H9 (cell line): ENCODE results near the gene DNAJC1. TPM values are rescaled to one million over a fixed set of nuclear protein-coding genes. Genes with fewer than 3 reads are reported as not detected.

Experiments used
- DNase-seq: peaks from one replicate; pipeline ENCODE4 v3.0.0-alpha.2; 2017
- H2AFZ ChIP-seq: one replicate; pipeline ENCODE4 v1.6.1; 2013; ENCODE audit warnings: mild to moderate bottlenecking, low read length, control low read depth, moderate library complexity
- H2AK5ac ChIP-seq: 2 replicates; pipeline ENCODE4 v1.6.1; 2013; ENCODE audit warnings: low read length, control low read depth, mixed read lengths; ENCODE audit not compliant: insufficient read length
- H2BK120ac ChIP-seq: one replicate; pipeline ENCODE4 v1.6.1; 2013; ENCODE audit warnings: low read depth, mild to moderate bottlenecking, low read length, control low read depth, inconsistent platforms; ENCODE audit not compliant: poor library complexity, severe bottlenecking
- H2BK12ac ChIP-seq: 2 replicates; pipeline ENCODE4 v1.6.1; 2013; ENCODE audit warnings: low read length, control low read depth, mixed read lengths, low read depth; ENCODE audit not compliant: insufficient read length
- H2BK15ac ChIP-seq: 2 replicates; pipeline ENCODE4 v1.6.1; 2013; ENCODE audit warnings: low read depth, low read length, control low read depth
- H2BK20ac ChIP-seq: one replicate; pipeline ENCODE4 v1.6.1; 2013; ENCODE audit warnings: low read depth, mild to moderate bottlenecking, low read length, control low read depth, inconsistent platforms; ENCODE audit not compliant: poor library complexity, severe bottlenecking
- H2BK5ac ChIP-seq: 2 replicates; pipeline ENCODE4 v1.6.1; 2013; ENCODE audit warnings: low read length, control low read depth, mixed read lengths; ENCODE audit not compliant: insufficient read length
- H3K14ac ChIP-seq: 2 replicates; pipeline ENCODE4 v1.6.1; 2013; ENCODE audit warnings: low read length, control low read depth; ENCODE audit not compliant: insufficient read depth
- H3K18ac ChIP-seq: 2 replicates; pipeline ENCODE4 v1.6.1; 2013; ENCODE audit warnings: low read depth, mild to moderate bottlenecking, mixed read lengths, low read length, control low read depth; ENCODE audit not compliant: insufficient read length
- H3K23ac ChIP-seq: 2 replicates; pipeline ENCODE4 v1.6.1; 2013; ENCODE audit warnings: low read length, control low read depth, mixed read lengths, low read depth; ENCODE audit not compliant: insufficient read length
- H3K23me2 ChIP-seq: 2 replicates; pipeline ENCODE4 v1.6.1; 2013; ENCODE audit warnings: low read depth, mild to moderate bottlenecking, mixed read lengths, low read length, control low read depth; ENCODE audit not compliant: insufficient read length, poor library complexity, severe bottlenecking
- H3K27ac ChIP-seq: 2 replicates; pipeline ENCODE4 v1.5.1; 2013; ENCODE audit warnings: low read length, control low read depth, mixed read lengths, low read depth; ENCODE audit not compliant: insufficient read length
- H3K27me3 ChIP-seq: 2 replicates; pipeline ENCODE4 v1.6.1; 2013; ENCODE audit warnings: low read length, control low read depth, inconsistent platforms; ENCODE audit not compliant: insufficient read depth
- H3K4ac ChIP-seq: 2 replicates; pipeline ENCODE4 v1.6.1; 2013; ENCODE audit warnings: low read depth, mild to moderate bottlenecking, control low read depth, inconsistent platforms, low read length, moderate library complexity
- H3K4me1 ChIP-seq: 2 replicates; pipeline ENCODE4 v1.6.1; 2013; ENCODE audit warnings: low read length, control low read depth, inconsistent platforms; ENCODE audit not compliant: insufficient read depth
- H3K4me2 ChIP-seq: 2 replicates; pipeline ENCODE4 v1.6.1; 2013; ENCODE audit warnings: low read length, control low read depth, mixed read lengths; ENCODE audit not compliant: insufficient read length, insufficient read depth
- H3K56ac ChIP-seq: 2 replicates; pipeline ENCODE4 v1.6.1; 2013; ENCODE audit warnings: low read depth, mild to moderate bottlenecking, mixed read lengths, low read length, control low read depth; ENCODE audit not compliant: insufficient read length
- H3K79me1 ChIP-seq: 2 replicates; pipeline ENCODE4 v1.6.1; 2013; ENCODE audit warnings: low read depth, mild to moderate bottlenecking, moderate library complexity, low read length, control low read depth, inconsistent platforms; ENCODE audit not compliant: insufficient read depth, poor library complexity, severe bottlenecking
- H3K79me2 ChIP-seq: 2 replicates; pipeline ENCODE4 v1.6.1; 2013; ENCODE audit warnings: low read length, control low read depth, inconsistent platforms; ENCODE audit not compliant: insufficient read depth
- H3K9ac ChIP-seq: 2 replicates; pipeline ENCODE4 v1.6.1; 2013; ENCODE audit warnings: low read length, control low read depth, mixed read lengths; ENCODE audit not compliant: insufficient read length; ENCODE audit errors: extremely low read depth
- H3K9me3 ChIP-seq: one replicate; pipeline ENCODE4 v1.6.1; 2013; ENCODE audit warnings: low read depth, low read length, inconsistent platforms; ENCODE audit not compliant: control insufficient read depth
- H3T11ph ChIP-seq: one replicate; pipeline ENCODE4 v1.6.1; 2013; ENCODE audit warnings: mild to moderate bottlenecking, low read length, control low read depth, inconsistent platforms
- H4K20me1 ChIP-seq: one replicate; pipeline ENCODE4 v1.6.1; 2013; ENCODE audit not compliant: control insufficient read depth, insufficient read length, insufficient read depth
- H4K5ac ChIP-seq: 2 replicates; pipeline ENCODE4 v1.6.1; 2013; ENCODE audit warnings: low read depth, mild to moderate bottlenecking, mixed read lengths, low read length, control low read depth; ENCODE audit not compliant: insufficient read length
- H4K8ac ChIP-seq: replicated peaks from 2 replicates; pipeline ENCODE4 v1.6.1; 2013; ENCODE audit warnings: low read length, control low read depth, mixed read lengths, low read depth; ENCODE audit not compliant: insufficient read length
- H4K91ac ChIP-seq: 2 replicates; pipeline ENCODE4 v1.6.1; 2013; ENCODE audit warnings: low read depth, mild to moderate bottlenecking, moderate library complexity, mixed read lengths, low read length, control low read depth; ENCODE audit not compliant: insufficient read length
- H3K27ac Mint-ChIP-seq, 3 experiments: 2 replicates in 2 of 3; 3 replicates in 1 of 3; pipeline ENCODE4 v1.8.0; 2020 to 2021; ENCODE audit warnings: mixed read lengths in 3 of 3, mild to moderate bottlenecking in 1 of 3, moderate library complexity in 1 of 3
- H3K27me3 Mint-ChIP-seq: 2 replicates; pipeline ENCODE4 v1.8.0; 2021; ENCODE audit warnings: low read depth, mild to moderate bottlenecking, moderate library complexity, mixed read lengths
- H3K36me3 Mint-ChIP-seq, 3 experiments: 2 replicates in 2 of 3; 3 replicates in 1 of 3; pipeline ENCODE4 v1.8.0; 2020 to 2021; ENCODE audit warnings: low read depth in 3 of 3, mixed read lengths in 3 of 3; ENCODE audit not compliant: insufficient read depth in 1 of 3
- H3K4me1 Mint-ChIP-seq, 2 experiments: 2 replicates each; pipeline ENCODE4 v1.8.0; 2020; ENCODE audit warnings: mixed read lengths in 2 of 2
- H3K4me3 Mint-ChIP-seq, 2 experiments: 2 replicates in 1 of 2; 3 replicates in 1 of 2; pipeline ENCODE4 v1.8.0; 2020 to 2021; ENCODE audit warnings: mild to moderate bottlenecking in 2 of 2, mixed read lengths in 2 of 2, moderate library complexity in 1 of 2
- H3K9me3 Mint-ChIP-seq, 2 experiments: 2 replicates in 1 of 2; 3 replicates in 1 of 2; pipeline ENCODE4 v1.8.0; 2020; ENCODE audit warnings: mild to moderate bottlenecking in 2 of 2, mixed read lengths in 2 of 2, moderate library complexity in 1 of 2
- WGBS: extraction: QIAGEN DNeasy Blood & Tissue Kit; methylation state at CpG from one replicate; pipeline ENCODE4 v1.1.7; 2013; ENCODE audit warnings: missing lambda C conversion rate, low lambda C conversion rate, mixed read lengths; ENCODE audit not compliant: insufficient read length; ENCODE audit errors: extremely low coverage; 5-methylcytosine and 5-hydroxymethylcytosine counted together
- total RNA-seq: library from RNA; stranded (reverse); gene quantifications from 2 replicates; pipeline ENCODE4 v1.2.1, GENCODE V29; 2021
- TF ChIP-seq, protein P1 (sequence below): fragments of 200-600 bp; sonication (generic); conservative IDR thresholded peaks from 3 replicates; pipeline ENCODE4 v1.8.0; 2021; ENCODE audit warnings: antibody characterized with exemption, mild to moderate bottlenecking

The DNAJC1 gene
- total RNA-seq, 1 experiment from 2014 or later, result 11.2 TPM

DNA sequence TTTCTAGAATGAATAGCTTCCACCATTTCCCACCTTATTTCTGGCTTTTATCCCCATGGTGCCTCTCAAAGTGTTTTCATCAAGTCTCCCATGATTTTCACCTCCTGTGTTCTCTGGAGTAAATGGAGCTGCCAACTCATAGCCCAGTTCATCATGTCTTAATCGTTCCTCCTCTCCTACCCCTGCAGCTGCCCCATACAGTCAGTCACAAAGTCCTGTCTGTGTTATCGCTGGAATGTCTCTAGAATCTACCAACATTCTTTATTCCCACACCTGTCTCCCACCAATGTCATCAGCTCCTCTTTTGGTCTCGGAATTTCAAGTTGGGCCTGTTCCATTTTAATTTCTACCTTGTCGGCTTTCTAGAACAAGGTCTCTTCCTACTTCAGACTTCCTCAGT lies 290.6 kb downstream of the DNAJC1 start:
- Mint-ChIP-seq H3K27ac (peak overlapping the region; percentile 8 to 76 (median 33); a peak in 6 of 7 replicates), H3K4me3 (no peak overlapping the region), H3K4me1 (peaks cover 0 to 3% of the 10 kb centered on the region in 2 experiments; a peak in 1 of 4 replicates), H3K27me3 (no peaks in the 10 kb centered on the region), H3K36me3 (peaks cover 12 to 48% (median 44%) of the 10 kb centered on the region in 3 experiments), H3K9me3 (no peaks in the 10 kb centered on the region)
- Histone ChIP-seq H3K18ac (no peak overlapping the region), H3K14ac (no peak overlapping the region), H3T11ph (no peak overlapping the region), H2BK15ac (no peak overlapping the region), H2BK20ac (no peak overlapping the region), H3K27ac (no peak overlapping the region), H3K4ac (no peak overlapping the region), H3K23ac (no peak overlapping the region), H2AK5ac (no peak overlapping the region), H2BK5ac (no peak overlapping the region), H3K4me2 (no peak overlapping the region), H3K56ac (no peak overlapping the region), H3K27me3 (no peaks in the 10 kb centered on the region), H4K5ac (no peak overlapping the region), H2AFZ (no peak overlapping the region), H3K23me2 (no peaks in the 10 kb centered on the region), H4K20me1 (no peaks in the 10 kb centered on the region), H4K8ac (no peak overlapping the region), H3K79me1 (peaks cover 5% of the 10 kb centered on the region), H3K79me2 (no peaks in the 10 kb centered on the region), H4K91ac (no peak overlapping the region), H2BK12ac (no peak overlapping the region), H2BK120ac (no peak overlapping the region), H3K4me1 (no peaks in the 10 kb centered on the region; the same call in 1 of the 2 replicates), H3K9ac (no peak overlapping the region), H3K9me3 (no peaks in the 10 kb centered on the region)
- TF ChIP-seq, protein P1, sequence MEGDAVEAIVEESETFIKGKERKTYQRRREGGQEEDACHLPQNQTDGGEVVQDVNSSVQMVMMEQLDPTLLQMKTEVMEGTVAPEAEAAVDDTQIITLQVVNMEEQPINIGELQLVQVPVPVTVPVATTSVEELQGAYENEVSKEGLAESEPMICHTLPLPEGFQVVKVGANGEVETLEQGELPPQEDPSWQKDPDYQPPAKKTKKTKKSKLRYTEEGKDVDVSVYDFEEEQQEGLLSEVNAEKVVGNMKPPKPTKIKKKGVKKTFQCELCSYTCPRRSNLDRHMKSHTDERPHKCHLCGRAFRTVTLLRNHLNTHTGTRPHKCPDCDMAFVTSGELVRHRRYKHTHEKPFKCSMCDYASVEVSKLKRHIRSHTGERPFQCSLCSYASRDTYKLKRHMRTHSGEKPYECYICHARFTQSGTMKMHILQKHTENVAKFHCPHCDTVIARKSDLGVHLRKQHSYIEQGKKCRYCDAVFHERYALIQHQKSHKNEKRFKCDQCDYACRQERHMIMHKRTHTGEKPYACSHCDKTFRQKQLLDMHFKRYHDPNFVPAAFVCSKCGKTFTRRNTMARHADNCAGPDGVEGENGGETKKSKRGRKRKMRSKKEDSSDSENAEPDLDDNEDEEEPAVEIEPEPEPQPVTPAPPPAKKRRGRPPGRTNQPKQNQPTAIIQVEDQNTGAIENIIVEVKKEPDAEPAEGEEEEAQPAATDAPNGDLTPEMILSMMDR, result no peak
- no CpG with 5 or more reads among the region's 4 CpGs for WGBS
- DNase-seq, result no peak
